PC-9 (cell line): ENCODE results near the gene ANKS1B. TPM values are rescaled to one million over a fixed set of nuclear protein-coding genes. Genes with fewer than 3 reads are reported as not detected.

ENCODE experiments used
- BruUV-seq: library from RNA; stranded (reverse); fragments of 400-500 nt; replicated peaks from 2 replicates; lab custom pipeline; 2021; lab: Mats Ljungman, UMichigan
- CTCF ChIA-PET: fragments of 300-600 bp; sonication (Branson Sonifier 250); formaldehyde crosslinking; loops from one replicate; lab custom pipeline; 2022; ENCODE audit warnings: antibody characterized with exemption; lab: Charles Lee
- POLR2A ChIA-PET: fragments of 300-600 bp; sonication (Branson Sonifier 250); formaldehyde crosslinking; loops from one replicate; lab custom pipeline; 2022; ENCODE audit warnings: antibody characterized with exemption; ENCODE audit not compliant: unreplicated experiment; lab: Charles Lee
- DNase-seq, 2 experiments: peaks; one replicate each; pipeline versions ENCODE4 v3.0.0 to v3.0.0-alpha.2; 2015 to 2022; ENCODE audit warnings: mixed read lengths in 1 of 2
- H2AFZ ChIP-seq: fragments of 200-600 bp; sonication (generic); 2 replicates; pipeline ENCODE4 v1.8.1; 2017; ENCODE audit warnings: antibody characterized with exemption
- H3F3A ChIP-seq: fragments of 200-600 bp; sonication (generic); 2 replicates; pipeline ENCODE4 v1.8.1; 2017; ENCODE audit warnings: antibody characterized with exemption, mild to moderate bottlenecking, low read depth; ENCODE audit not compliant: insufficient read depth
- H3K27ac ChIP-seq: fragments of 200-600 bp; sonication (generic); 2 replicates; pipeline ENCODE4 v1.6.1; 2016; ENCODE audit warnings: mixed run types
- H3K27me3 ChIP-seq: fragments of 200-600 bp; sonication (generic); 2 replicates; pipeline ENCODE4 v1.6.1; 2016; ENCODE audit warnings: low read depth, mixed run types; ENCODE audit not compliant: insufficient read depth
- H3K36me3 ChIP-seq: fragments of 200-600 bp; sonication (generic); 2 replicates; pipeline ENCODE4 v1.6.1; 2016; ENCODE audit warnings: low read depth, mixed run types
- H3K4me1 ChIP-seq: fragments of 200-600 bp; sonication (generic); replicated peaks from 2 replicates; pipeline ENCODE4 v1.6.1; 2016; ENCODE audit warnings: mixed run types; ENCODE audit not compliant: insufficient read depth
- H3K4me2 ChIP-seq: fragments of 200-600 bp; sonication (generic); 2 replicates; pipeline ENCODE4 v1.6.1; 2017; ENCODE audit warnings: mixed run types
- H3K4me3 ChIP-seq: fragments of 200-600 bp; sonication (generic); 2 replicates; pipeline ENCODE4 v1.6.1; 2016; ENCODE audit warnings: mixed run types
- H3K79me2 ChIP-seq: fragments of 200-600 bp; sonication (generic); 2 replicates; pipeline ENCODE4 v1.6.1; 2017; ENCODE audit warnings: low read depth, mixed run types
- H3K9me2 ChIP-seq: fragments of 200-600 bp; sonication (generic); 2 replicates; pipeline ENCODE4 v1.8.1; 2017; ENCODE audit warnings: mild to moderate bottlenecking; ENCODE audit not compliant: insufficient read depth
- H3K9me3 ChIP-seq: fragments of 200-600 bp; sonication (generic); 2 replicates; pipeline ENCODE4 v1.8.1; 2016; ENCODE audit warnings: low read depth; ENCODE audit not compliant: insufficient read depth
- H4K20me1 ChIP-seq: fragments of 200-600 bp; sonication (generic); 2 replicates; pipeline ENCODE4 v1.8.1; 2017; ENCODE audit not compliant: insufficient read depth
- EZH2 ChIP-seq: fragments of 200-600 bp; sonication (generic); IDR thresholded peaks from 2 replicates; pipeline ENCODE4 v1.8.0; 2017; ENCODE audit warnings: antibody characterized with exemption, low read depth
- intact Hi-C: fragments of 100-400 bp; cut with micrococcal nuclease; formaldehyde crosslinking; loops from one replicate; pipeline ENCODE4 v1.10.0; 2022; ENCODE audit not compliant: unreplicated experiment
- total RNA-seq: library from RNA; stranded (reverse); gene quantifications from 2 replicates; pipeline ENCODE4 v1.2.3, GENCODE V29; 2021
- TF ChIP-seq, protein P1 (sequence below): fragments of 200-600 bp; sonication (generic); conservative IDR thresholded peaks from 2 replicates; pipeline ENCODE4 v1.6.1; 2017; ENCODE audit warnings: mixed run types, antibody characterized with exemption, mild to moderate bottlenecking, moderate library complexity

Gene ANKS1B
- total RNA-seq, 1 experiment from 2014 or later = not detected

DNA sequence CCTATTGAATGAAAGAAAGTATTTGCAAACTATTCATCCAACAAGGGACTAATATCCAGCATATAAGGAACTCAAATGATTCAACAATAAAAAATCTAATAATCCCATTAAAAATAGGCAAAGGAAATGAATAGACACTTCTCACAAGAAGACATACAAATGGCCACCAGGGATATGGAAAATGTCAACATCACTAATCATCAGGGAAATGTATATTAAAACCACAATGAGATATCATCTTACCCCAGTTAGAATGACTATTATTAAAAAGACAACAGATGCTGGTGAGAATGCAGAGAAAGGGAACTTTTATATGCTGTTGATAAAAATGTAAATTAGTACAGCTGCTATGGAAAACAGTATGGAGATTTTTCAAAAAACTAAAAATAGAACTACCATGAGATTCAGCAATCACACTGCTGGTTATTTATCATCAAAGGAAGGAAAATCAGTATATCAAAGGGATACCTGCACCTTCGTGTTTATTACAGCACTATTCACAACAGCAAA, 247.9 kb downstream of the ANKS1B start:
- no peaks in the 10 kb centered on the region for H4K20me1 ChIP-seq
- H3K4me1 ChIP-seq = no peaks in the 10 kb centered on the region
- H3F3A ChIP-seq = no peaks in the 10 kb centered on the region
- CTCF ChIA-PET = no interaction called here
- H3K36me3 ChIP-seq = no peaks in the 10 kb centered on the region
- intact Hi-C loops = no loop called here
- no TSS peak for BruUV-seq
- TF ChIP-seq, protein P1, sequence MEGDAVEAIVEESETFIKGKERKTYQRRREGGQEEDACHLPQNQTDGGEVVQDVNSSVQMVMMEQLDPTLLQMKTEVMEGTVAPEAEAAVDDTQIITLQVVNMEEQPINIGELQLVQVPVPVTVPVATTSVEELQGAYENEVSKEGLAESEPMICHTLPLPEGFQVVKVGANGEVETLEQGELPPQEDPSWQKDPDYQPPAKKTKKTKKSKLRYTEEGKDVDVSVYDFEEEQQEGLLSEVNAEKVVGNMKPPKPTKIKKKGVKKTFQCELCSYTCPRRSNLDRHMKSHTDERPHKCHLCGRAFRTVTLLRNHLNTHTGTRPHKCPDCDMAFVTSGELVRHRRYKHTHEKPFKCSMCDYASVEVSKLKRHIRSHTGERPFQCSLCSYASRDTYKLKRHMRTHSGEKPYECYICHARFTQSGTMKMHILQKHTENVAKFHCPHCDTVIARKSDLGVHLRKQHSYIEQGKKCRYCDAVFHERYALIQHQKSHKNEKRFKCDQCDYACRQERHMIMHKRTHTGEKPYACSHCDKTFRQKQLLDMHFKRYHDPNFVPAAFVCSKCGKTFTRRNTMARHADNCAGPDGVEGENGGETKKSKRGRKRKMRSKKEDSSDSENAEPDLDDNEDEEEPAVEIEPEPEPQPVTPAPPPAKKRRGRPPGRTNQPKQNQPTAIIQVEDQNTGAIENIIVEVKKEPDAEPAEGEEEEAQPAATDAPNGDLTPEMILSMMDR = no peak
- no peak for TF ChIP-seq EZH2
- POLR2A ChIA-PET = no interaction called here
- no peaks in the 10 kb centered on the region for H3K27me3 ChIP-seq
- no peaks in the 10 kb centered on the region for H3K9me2 ChIP-seq
- no peak overlapping the region for H3K4me3 ChIP-seq
- H3K27ac ChIP-seq = no peak overlapping the region
- H3K4me2 ChIP-seq = no peak overlapping the region
- H3K79me2 ChIP-seq = no peaks in the 10 kb centered on the region
- no peaks in the 10 kb centered on the region for H3K9me3 ChIP-seq
- DNase-seq = no peak
- no peak overlapping the region for H2AFZ ChIP-seq

DNA sequence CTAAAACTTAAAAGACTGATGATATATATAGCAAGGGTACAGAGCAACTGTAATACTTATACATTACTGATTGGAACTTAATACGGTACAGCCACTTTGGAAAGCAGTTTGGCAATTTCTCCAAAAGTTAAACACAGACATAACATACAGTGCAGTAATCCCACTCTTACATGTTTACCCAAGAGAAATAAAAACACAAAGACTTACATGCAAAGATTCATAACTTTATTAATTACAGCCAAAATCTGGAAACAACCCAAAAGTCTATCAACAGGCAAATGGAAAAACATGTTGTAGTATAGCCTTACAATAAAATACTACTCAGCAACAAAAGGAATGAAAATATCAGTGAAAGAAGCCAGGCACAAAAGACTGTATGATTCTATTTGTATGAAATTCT, 252.6 kb downstream of the ANKS1B start:
- Histone ChIP-seq H4K20me1 (no peaks in the 10 kb centered on the region), H3K4me3 (no peak overlapping the region), H3K27ac (no peak overlapping the region), H3K4me2 (no peak overlapping the region), H3K4me1 (no peaks in the 10 kb centered on the region), H2AFZ (no peak overlapping the region), H3F3A (no peaks in the 10 kb centered on the region), H3K79me2 (no peaks in the 10 kb centered on the region), H3K9me2 (no peaks in the 10 kb centered on the region), H3K27me3 (peaks cover 6% of the 10 kb centered on the region; the same call in 1 of the 2 replicates), H3K36me3 (no peaks in the 10 kb centered on the region), H3K9me3 (no peaks in the 10 kb centered on the region)
- intact Hi-C loops = no loop called here
- ChIA-PET POLR2A (no interaction called here), CTCF (no interaction called here)
- no TSS peak for BruUV-seq
- TF ChIP-seq EZH2 = no peak
- TF ChIP-seq, protein P1 = no peak
- no peak for DNase-seq

DNA sequence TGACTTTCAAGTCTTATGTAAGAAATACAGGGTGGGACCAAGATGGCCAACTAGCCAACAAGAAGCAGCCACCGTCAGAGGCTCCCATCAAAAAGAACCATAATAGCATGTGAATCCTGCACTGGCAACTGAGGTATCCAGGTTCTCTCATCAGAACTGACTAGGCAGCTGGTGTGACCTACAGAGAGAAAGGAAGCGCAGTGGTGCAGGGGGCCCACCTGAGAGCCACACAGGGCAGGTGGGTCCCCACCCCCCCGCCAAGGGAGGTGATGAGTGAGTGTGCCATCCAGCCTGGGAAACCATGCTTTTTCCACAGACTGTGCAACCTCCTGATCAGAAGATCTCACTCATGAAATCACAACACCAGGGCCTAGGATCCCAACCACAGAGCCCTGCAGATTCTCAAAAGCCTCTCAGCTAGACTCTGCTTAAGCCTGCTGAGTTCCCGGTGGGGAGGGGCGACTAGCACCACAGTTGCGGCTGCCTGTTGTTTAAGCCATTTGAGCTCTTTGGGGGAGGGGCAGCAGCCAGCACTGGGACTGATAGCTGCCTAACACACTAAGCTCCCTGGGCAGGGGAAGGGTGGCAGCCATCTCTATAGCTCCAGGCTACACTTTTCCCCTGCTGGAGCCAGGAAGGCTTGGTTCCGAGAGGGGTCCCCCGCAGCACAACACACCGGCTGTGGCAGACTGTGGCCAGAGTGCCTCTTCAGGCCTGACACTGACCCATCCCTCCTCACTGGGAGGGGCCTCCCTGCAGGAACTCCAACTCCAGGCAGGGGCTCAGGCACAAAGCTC, 261.8 kb downstream of the ANKS1B start:
- intact Hi-C loops = no loop called here
- Histone ChIP-seq H3K27ac (no peak overlapping the region), H3F3A (no peaks in the 10 kb centered on the region), H3K9me3 (no peaks in the 10 kb centered on the region), H3K4me2 (no peak overlapping the region), H4K20me1 (no peaks in the 10 kb centered on the region), H3K36me3 (no peaks in the 10 kb centered on the region), H3K4me3 (no peak overlapping the region), H3K79me2 (no peaks in the 10 kb centered on the region), H3K27me3 (peaks cover 27% of the 10 kb centered on the region; the same call in 1 of the 2 replicates), H3K9me2 (no peaks in the 10 kb centered on the region), H3K4me1 (no peaks in the 10 kb centered on the region), H2AFZ (no peak overlapping the region)
- TF ChIP-seq EZH2 = no peak
- TF ChIP-seq, protein P1 = no peak
- ChIA-PET POLR2A (no interaction called here), CTCF (no interaction called here)
- no peak for DNase-seq
- BruUV-seq = no TSS peak
